ENCODE data around the gene CREB3L1.
A peak's percentile ranks its signal among the peaks of the same experiment; 100 is the strongest.

The CREB3L1 gene

GRCh38 chr11:46352063-46352841, 74.8 kb downstream of the CREB3L1 start:
- no peak for DNase-seq (ENCODE audit: extremely low read depth, low read depth)
- TF ChIP-seq CTCF (IDR thresholded peaks at IDR 0.05; ENCODE audit: low read depth, low read length) = peak; percentile 68

- no peak for TF ChIP-seq CTCF (IDR thresholded peaks at IDR 0.05; ENCODE audit: low read depth, low read length)
- DNase-seq (ENCODE audit: extremely low read depth, low read depth) = no peak
Observed at GRCh38 chr11:46353698-46354097, 76.2 kb downstream of the CREB3L1 start.

GRCh38 chr11:46356924-46357482, 79.5 kb downstream of the CREB3L1 start:
- no peak for TF ChIP-seq CTCF (IDR thresholded peaks at IDR 0.05; ENCODE audit: low read depth, low read length)
- DNase-seq (ENCODE audit: extremely low read depth, low read depth) = no peak

- no peak for DNase-seq (ENCODE audit: extremely low read depth, low read depth)
- no peak for TF ChIP-seq CTCF (IDR thresholded peaks at IDR 0.05; ENCODE audit: low read depth, low read length)
Observed at GRCh38 chr11:46357483-46357936, 80.0 kb downstream of the CREB3L1 start.

GRCh38 chr11:46359953-46360352, 82.5 kb downstream of the CREB3L1 start:
- no peak for DNase-seq (ENCODE audit: extremely low read depth, low read depth)

GRCh38 chr11:46360878-46361277, 83.4 kb downstream of the CREB3L1 start:
- no peak for TF ChIP-seq CTCF (IDR thresholded peaks at IDR 0.05; ENCODE audit: low read depth, low read length)
- DNase-seq (ENCODE audit: extremely low read depth, low read depth) = no peak

More at GRCh38 chr11:46359953-46360352, 82.5 kb downstream of the CREB3L1 start:
- TF ChIP-seq CTCF (IDR thresholded peaks at IDR 0.05; ENCODE audit: low read depth, low read length) = no peak
